ENCODE measurements around the gene TCEA2.

GRCh38 chr20:64101731-64102621 lies 39.0 kb downstream of the TCEA2 start:
- TF ChIP-seq ZNF704 (CRISPR knock-in tag; IDR thresholded peaks at IDR 0.05; ENCODE audit: borderline replicate concordance) (0 out of 2 replicates have a peak, but pooled peaks have one; percentile 59), ZNF562 (CRISPR knock-in tag; IDR thresholded peaks at IDR 0.05; ENCODE audit: borderline replicate concordance) (no peak), CTCF (CRISPR knock-in tag; IDR thresholded peaks at IDR 0.05) (peak; percentile 92)
